Measurements from ENCODE around the gene NUDT1. TPM values are rescaled to one million over a fixed set of nuclear protein-coding genes. Genes with fewer than 3 reads are reported as not detected.

Gene NUDT1
- total and polyA plus RNA-seq, 7 experiments from 2014 or later: 14.0 to 77.7 (median 22.7) TPM

GRCh38 chr7:2283074-2283473 lies 41.0 kb downstream of the NUDT1 start:
- no peak for ATAC-seq
- H3K36me3 ChIP-seq (ENCODE audit: control insufficient read depth in 2 of 3, insufficient read depth in 3 of 3, low read length in 3 of 3): no peaks in the 10 kb centered on the region
- intact Hi-C loops (cut with micrococcal nuclease): no loop called here
- no peak overlapping the region for H3K4me3 Mint-ChIP-seq
- peaks cover 0 to 2% (median 0%) of the 10 kb centered on the region in 11 donors for H3K9me3 Mint-ChIP-seq
- H3K36me3 Mint-ChIP-seq: peaks cover 0 to under 1% (median 0%) of the 10 kb centered on the region in 5 donors
- CTCF ChIA-PET: no interaction called here
- POLR2A ChIA-PET: no interaction called here
- no peaks in the 10 kb centered on the region for H3K27me3 Mint-ChIP-seq
- H3K27me3 ChIP-seq (ENCODE audit: control insufficient read depth in 2 of 2, insufficient read depth in 2 of 2, low read length in 2 of 2): no peaks in the 10 kb centered on the region
- peaks cover 0 to 10% (median 3%) of the 10 kb centered on the region in 7 donors for H3K4me1 Mint-ChIP-seq
- H3K9me3 ChIP-seq (ENCODE audit: control insufficient read depth in 2 of 3, low read length in 3 of 3): no peaks in the 10 kb centered on the region
- H3K27ac ChIP-seq (ENCODE audit: low read depth, low read length): no peak overlapping the region
- no peak overlapping the region for H3K27ac Mint-ChIP-seq
- H3K4me1 ChIP-seq (ENCODE audit: control insufficient read depth in 2 of 2, insufficient read depth in 2 of 2, low read length in 2 of 2): no peaks in the 10 kb centered on the region
- no peak for DNase-seq
- no peak overlapping the region for H3K4me3 ChIP-seq (ENCODE audit: low read length)

- H3K4me1 ChIP-seq (ENCODE audit: control insufficient read depth in 2 of 2, insufficient read depth in 2 of 2, low read length in 2 of 2): no peaks in the 10 kb centered on the region
- H3K27me3 ChIP-seq (ENCODE audit: control insufficient read depth in 2 of 2, insufficient read depth in 2 of 2, low read length in 2 of 2): no peaks in the 10 kb centered on the region
- no peaks in the 10 kb centered on the region for H3K9me3 ChIP-seq (ENCODE audit: control insufficient read depth in 2 of 3, low read length in 3 of 3)
- Mint-ChIP-seq H3K4me1 (peaks cover 0 to 3% (median 0%) of the 10 kb centered on the region in 7 donors), H3K27me3 (no peaks in the 10 kb centered on the region), H3K27ac (no peak overlapping the region), H3K9me3 (peaks cover 0 to 1% (median 0%) of the 10 kb centered on the region in 11 donors), H3K36me3 (peaks cover 0 to 4% (median 3%) of the 10 kb centered on the region in 5 donors), H3K4me3 (no peak overlapping the region)
- H3K27ac ChIP-seq (ENCODE audit: low read depth, low read length): no peak overlapping the region
- ChIA-PET POLR2A (no interaction called here), CTCF (no interaction called here)
- ATAC-seq (no peak), DNase-seq (no peak)
- H3K4me3 ChIP-seq (ENCODE audit: low read length): no peak overlapping the region
- intact Hi-C loops (cut with micrococcal nuclease): no loop called here
- no peaks in the 10 kb centered on the region for H3K36me3 ChIP-seq (ENCODE audit: control insufficient read depth in 2 of 3, insufficient read depth in 3 of 3, low read length in 3 of 3)
Observed at GRCh38 chr7:2287745-2288144, 45.7 kb downstream of the NUDT1 start.

- no peak for DNase-seq
- H3K9me3 Mint-ChIP-seq: peaks cover 0 to 1% (median 0%) of the 10 kb centered on the region in 11 donors
- Histone ChIP-seq H3K4me1 (ENCODE audit: control insufficient read depth in 2 of 2, insufficient read depth in 2 of 2, low read length in 2 of 2) (no peaks in the 10 kb centered on the region), H3K27me3 (ENCODE audit: control insufficient read depth in 2 of 2, insufficient read depth in 2 of 2, low read length in 2 of 2) (no peaks in the 10 kb centered on the region), H3K4me3 (ENCODE audit: low read length) (no peak overlapping the region), H3K9me3 (ENCODE audit: control insufficient read depth in 2 of 3, low read length in 3 of 3) (no peaks in the 10 kb centered on the region), H3K36me3 (ENCODE audit: control insufficient read depth in 2 of 3, insufficient read depth in 3 of 3, low read length in 3 of 3) (no peaks in the 10 kb centered on the region), H3K27ac (ENCODE audit: low read depth, low read length) (no peak overlapping the region)
- H3K4me3 Mint-ChIP-seq: no peak overlapping the region
- H3K36me3 Mint-ChIP-seq: peaks cover 0 to 4% (median 3%) of the 10 kb centered on the region in 5 donors
- H3K4me1 Mint-ChIP-seq: peaks cover 0 to 3% (median 0%) of the 10 kb centered on the region in 7 donors
- ATAC-seq: no peak
- CTCF ChIA-PET: no interaction called here
- intact Hi-C loops (cut with micrococcal nuclease): no loop called here
- POLR2A ChIA-PET: no interaction called here
- H3K27ac Mint-ChIP-seq: no peak overlapping the region
- H3K27me3 Mint-ChIP-seq: no peaks in the 10 kb centered on the region
Observed at GRCh38 chr7:2288503-2288902, 46.5 kb downstream of the NUDT1 start.

GRCh38 chr7:2289111-2289586 lies 47.1 kb downstream of the NUDT1 start:
- H3K4me1 Mint-ChIP-seq: peaks cover 0 to 3% (median 0%) of the 10 kb centered on the region in 7 donors
- no peaks in the 10 kb centered on the region for H3K4me1 ChIP-seq (ENCODE audit: control insufficient read depth in 2 of 2, insufficient read depth in 2 of 2, low read length in 2 of 2)
- H3K36me3 Mint-ChIP-seq: peaks cover 0 to 4% (median 3%) of the 10 kb centered on the region in 5 donors
- H3K9me3 ChIP-seq (ENCODE audit: control insufficient read depth in 2 of 3, low read length in 3 of 3): no peaks in the 10 kb centered on the region
- ATAC-seq (no peak), DNase-seq (no peak)
- no peak overlapping the region for H3K4me3 ChIP-seq (ENCODE audit: low read length)
- H3K9me3 Mint-ChIP-seq: peaks cover 0 to 1% (median 0%) of the 10 kb centered on the region in 11 donors
- H3K27ac ChIP-seq (ENCODE audit: low read depth, low read length): no peak overlapping the region
- no peaks in the 10 kb centered on the region for H3K36me3 ChIP-seq (ENCODE audit: control insufficient read depth in 2 of 3, insufficient read depth in 3 of 3, low read length in 3 of 3)
- H3K27me3 ChIP-seq (ENCODE audit: control insufficient read depth in 2 of 2, insufficient read depth in 2 of 2, low read length in 2 of 2): no peaks in the 10 kb centered on the region
- H3K4me3 Mint-ChIP-seq: no peak overlapping the region
- no peak overlapping the region for H3K27ac Mint-ChIP-seq
- POLR2A ChIA-PET: no interaction called here
- intact Hi-C loops (cut with micrococcal nuclease): no loop called here
- CTCF ChIA-PET: no interaction called here
- no peaks in the 10 kb centered on the region for H3K27me3 Mint-ChIP-seq

- Histone ChIP-seq H3K27ac (ENCODE audit: low read depth, low read length) (no peak overlapping the region), H3K27me3 (ENCODE audit: control insufficient read depth in 2 of 2, insufficient read depth in 2 of 2, low read length in 2 of 2) (no peaks in the 10 kb centered on the region), H3K4me1 (ENCODE audit: control insufficient read depth in 2 of 2, insufficient read depth in 2 of 2, low read length in 2 of 2) (no peaks in the 10 kb centered on the region), H3K36me3 (ENCODE audit: control insufficient read depth in 2 of 3, insufficient read depth in 3 of 3, low read length in 3 of 3) (no peaks in the 10 kb centered on the region), H3K4me3 (ENCODE audit: low read length) (no peak overlapping the region), H3K9me3 (ENCODE audit: control insufficient read depth in 2 of 3, low read length in 3 of 3) (no peaks in the 10 kb centered on the region)
- CTCF ChIA-PET: no interaction called here
- peaks cover 0 to 1% (median 0%) of the 10 kb centered on the region in 11 donors for H3K9me3 Mint-ChIP-seq
- no peaks in the 10 kb centered on the region for H3K27me3 Mint-ChIP-seq
- DNase-seq (no peak), ATAC-seq (no peak)
- intact Hi-C loops (cut with micrococcal nuclease): no loop called here
- POLR2A ChIA-PET: no interaction called here
- H3K4me3 Mint-ChIP-seq: no peak overlapping the region
- peaks cover 0 to 4% (median 3%) of the 10 kb centered on the region in 5 donors for H3K36me3 Mint-ChIP-seq
- no peak overlapping the region for H3K27ac Mint-ChIP-seq
- H3K4me1 Mint-ChIP-seq: peaks cover 0 to 3% (median 0%) of the 10 kb centered on the region in 7 donors
Observed at GRCh38 chr7:2289621-2290020, 47.6 kb downstream of the NUDT1 start.

- ChIA-PET POLR2A (no interaction called here), CTCF (no interaction called here)
- no peak for ATAC-seq
- Histone ChIP-seq H3K36me3 (ENCODE audit: control insufficient read depth in 2 of 3, insufficient read depth in 3 of 3, low read length in 3 of 3) (no peaks in the 10 kb centered on the region), H3K27me3 (ENCODE audit: control insufficient read depth in 2 of 2, insufficient read depth in 2 of 2, low read length in 2 of 2) (no peaks in the 10 kb centered on the region), H3K4me3 (ENCODE audit: low read length) (no peak overlapping the region), H3K4me1 (ENCODE audit: control insufficient read depth in 2 of 2, insufficient read depth in 2 of 2, low read length in 2 of 2) (no peaks in the 10 kb centered on the region), H3K27ac (ENCODE audit: low read depth, low read length) (no peak overlapping the region), H3K9me3 (ENCODE audit: control insufficient read depth in 2 of 3, low read length in 3 of 3) (no peaks in the 10 kb centered on the region)
- Mint-ChIP-seq H3K27ac (no peak overlapping the region), H3K4me3 (no peak overlapping the region), H3K27me3 (no peaks in the 10 kb centered on the region), H3K4me1 (peaks cover 0 to 3% (median 0%) of the 10 kb centered on the region in 7 donors), H3K9me3 (peaks cover 0 to 1% (median 0%) of the 10 kb centered on the region in 11 donors), H3K36me3 (peaks cover 0 to 4% (median 3%) of the 10 kb centered on the region in 5 donors)
- intact Hi-C loops (cut with micrococcal nuclease): no loop called here
- DNase-seq: no peak
Observed at GRCh38 chr7:2290877-2291276, 48.9 kb downstream of the NUDT1 start.

- POLR2A ChIA-PET: no interaction called here
- Histone ChIP-seq H3K27ac (ENCODE audit: low read depth, low read length) (no peak overlapping the region), H3K4me1 (ENCODE audit: control insufficient read depth in 2 of 2, insufficient read depth in 2 of 2, low read length in 2 of 2) (no peaks in the 10 kb centered on the region), H3K27me3 (ENCODE audit: control insufficient read depth in 2 of 2, insufficient read depth in 2 of 2, low read length in 2 of 2) (no peaks in the 10 kb centered on the region), H3K4me3 (ENCODE audit: low read length) (no peak overlapping the region), H3K9me3 (ENCODE audit: control insufficient read depth in 2 of 3, low read length in 3 of 3) (no peaks in the 10 kb centered on the region), H3K36me3 (ENCODE audit: control insufficient read depth in 2 of 3, insufficient read depth in 3 of 3, low read length in 3 of 3) (no peaks in the 10 kb centered on the region)
- Mint-ChIP-seq H3K9me3 (peaks cover 0 to 1% (median 0%) of the 10 kb centered on the region in 11 donors), H3K4me3 (no peak overlapping the region), H3K4me1 (peaks cover 0 to 13% (median 0%) of the 10 kb centered on the region in 7 donors), H3K36me3 (no peaks in the 10 kb centered on the region), H3K27ac (peak overlapping the region in 1 of 9 donors; percentile 31), H3K27me3 (no peaks in the 10 kb centered on the region)
- DNase-seq (no peak), ATAC-seq (no peak)
- CTCF ChIA-PET: no interaction called here
- intact Hi-C loops (cut with micrococcal nuclease): no loop called here
Observed at GRCh38 chr7:2295936-2296620, 54.1 kb downstream of the NUDT1 start.
